Ramos (cell line): ENCODE data around the gene ATOH8.

Source experiments
- in situ Hi-C: fragments of 300-500 bp; cut with MboI; formaldehyde crosslinking; loops from one replicate; pipeline ENCODE4 v1.14.3; 2022; ENCODE audit warnings: low sequenced_read_pairs; ENCODE audit not compliant: unreplicated experiment

Gene ATOH8

GRCh38 chr2:85750587-85751575, 2.9 kb upstream of the ATOH8 start:
- in situ Hi-C loops: no loop called here

DNA sequence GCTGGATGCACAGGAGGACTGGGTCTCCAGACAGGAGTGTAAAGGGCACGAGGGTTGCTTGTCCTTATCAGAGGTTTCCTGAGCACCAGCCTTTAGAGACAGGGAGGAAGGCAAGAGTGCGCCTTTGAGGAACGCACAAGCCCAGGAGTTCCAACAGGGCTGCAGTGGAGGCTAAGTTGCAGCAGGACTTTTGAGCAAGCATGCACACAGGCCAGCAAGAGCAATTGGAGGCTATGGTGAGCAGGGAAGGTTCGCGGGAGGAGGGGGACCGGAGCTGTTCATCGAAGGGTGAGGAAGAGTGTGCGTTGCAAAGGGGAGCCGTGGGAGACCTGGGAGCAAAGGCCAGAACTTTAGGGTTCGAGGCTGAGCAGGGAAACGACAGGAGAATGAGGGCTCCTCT, 2.2 kb upstream of the ATOH8 start:
- in situ Hi-C loops: no loop called here

DNA sequence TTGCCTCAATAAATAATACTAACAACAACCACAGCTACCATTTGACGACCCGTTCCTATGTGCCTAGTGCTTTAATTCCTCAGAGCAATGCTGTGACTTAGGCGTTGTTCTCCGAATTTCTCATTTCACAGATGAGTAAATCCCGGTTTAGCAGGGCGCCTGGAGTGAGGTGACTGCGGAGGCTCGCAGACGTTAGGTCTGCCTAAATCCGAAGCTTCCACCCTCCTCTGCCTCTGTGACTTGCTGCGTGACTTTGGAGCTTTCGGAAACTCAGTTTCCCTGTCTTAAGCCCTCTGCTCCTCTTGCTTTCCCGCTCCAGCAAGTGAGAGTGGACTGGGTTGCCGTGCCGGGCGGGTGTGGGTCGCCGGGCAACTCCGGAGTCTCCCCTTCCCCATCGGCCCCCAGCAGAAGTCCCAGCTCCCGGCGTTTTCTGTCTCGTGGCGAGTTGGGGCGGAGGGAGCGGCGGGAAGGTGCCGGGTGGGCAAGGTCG, 711 bp upstream of the ATOH8 start:
- in situ Hi-C loops: no loop called here

- in situ Hi-C loops: no loop called here
These were observed 713 bp downstream of the ATOH8 start for GRCh38 chr2:85754313-85755095.

DNA sequence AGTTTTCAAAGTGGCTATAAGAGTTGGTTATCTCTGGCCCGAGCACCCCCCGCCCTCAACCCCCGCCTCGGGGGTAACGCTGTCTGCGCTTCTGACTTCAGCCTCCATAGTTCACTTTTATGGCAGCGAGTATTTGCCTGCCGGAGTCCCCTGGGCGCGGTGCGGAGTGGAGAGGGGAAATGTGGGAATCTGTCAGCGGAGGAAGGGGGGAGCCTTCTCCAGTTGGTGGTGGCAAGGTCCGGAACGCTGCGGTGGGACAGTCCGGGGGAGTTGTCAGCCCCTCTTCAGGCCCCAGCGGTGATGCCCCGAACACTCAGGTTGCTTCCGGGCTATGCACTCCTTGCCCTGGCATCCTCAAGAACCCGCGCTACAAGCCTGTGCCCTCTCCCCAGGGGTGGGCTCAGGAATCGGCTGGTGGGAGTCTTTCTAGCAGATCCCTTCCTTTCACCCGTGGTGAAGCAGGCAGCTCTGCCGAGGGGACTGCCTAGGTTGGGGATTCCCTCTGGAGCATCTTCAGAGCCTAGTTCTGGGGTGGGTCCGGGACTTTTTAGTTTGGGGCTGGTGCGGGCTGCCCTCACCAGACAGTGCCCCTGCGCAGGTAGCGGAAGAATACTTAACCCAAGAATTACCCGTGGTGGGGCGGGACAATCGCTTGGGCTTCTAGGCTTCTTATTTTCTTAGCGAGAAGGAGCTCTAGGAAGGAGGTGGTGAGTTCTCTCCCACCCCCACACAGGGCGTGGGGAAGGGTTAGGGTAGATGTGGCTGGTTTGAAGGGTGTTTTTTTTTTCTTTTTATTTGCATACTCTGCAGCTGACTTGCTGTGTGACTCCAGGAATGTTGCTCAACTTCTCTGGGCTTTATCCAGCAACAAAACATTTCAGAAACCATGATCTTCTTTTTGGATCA, 1.6 kb downstream of the ATOH8 start:
- in situ Hi-C loops: no loop called here

- in situ Hi-C loops: no loop called here
These were observed 2.4 kb downstream of the ATOH8 start for GRCh38 chr2:85756195-85756594.

- in situ Hi-C loops: no loop called here
These were observed 3.1 kb downstream of the ATOH8 start for GRCh38 chr2:85756822-85757435.

GRCh38 chr2:85757860-85758259, 4.1 kb downstream of the ATOH8 start:
- in situ Hi-C loops: no loop called here

DNA sequence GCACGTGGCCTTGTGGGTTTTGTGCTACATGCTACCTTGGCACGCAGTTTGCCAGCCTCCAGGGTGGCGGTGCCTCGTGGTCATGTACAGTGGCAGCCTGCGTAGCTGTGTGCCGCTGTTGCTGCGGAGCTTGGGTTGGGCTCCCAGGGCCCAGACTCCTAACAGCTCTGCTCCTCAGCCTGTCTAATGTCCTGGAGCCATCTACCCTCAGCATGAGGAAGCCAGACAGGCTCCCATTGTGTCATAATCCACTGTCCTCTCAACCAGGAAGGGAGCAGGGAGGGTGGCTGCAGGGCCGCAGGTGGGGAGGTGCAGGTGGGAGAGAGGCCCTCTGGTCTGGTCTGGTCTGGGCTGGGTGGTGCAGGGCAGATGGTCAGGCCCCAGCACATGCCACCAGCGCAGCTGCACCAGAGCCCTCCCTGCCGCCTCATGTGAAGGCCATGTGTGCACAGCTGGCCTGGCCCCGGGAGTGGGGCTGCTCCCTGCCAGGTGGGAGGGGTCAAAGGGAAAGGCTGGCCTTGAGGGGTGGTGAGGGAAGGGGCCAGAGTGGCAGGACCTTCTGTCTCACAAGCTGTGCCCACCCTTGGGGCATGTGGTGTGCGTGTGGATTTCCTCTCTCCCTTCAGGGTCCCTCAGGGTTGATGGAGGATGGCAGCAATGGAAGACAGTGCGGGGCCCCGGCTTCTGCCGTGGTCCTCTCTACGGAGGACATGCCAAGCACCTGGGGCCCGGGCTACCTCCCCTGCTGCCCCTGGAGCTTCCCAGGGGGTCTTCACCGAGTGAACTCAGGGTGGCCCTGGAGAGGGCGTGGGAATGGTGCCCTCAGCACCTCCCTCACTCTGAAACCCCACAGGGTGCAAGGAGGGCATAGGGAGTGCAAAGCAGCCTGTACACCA, 4.8 kb downstream of the ATOH8 start:
- in situ Hi-C loops: no loop called here

- in situ Hi-C loops: no loop called here
These were observed 5.4 kb downstream of the ATOH8 start for GRCh38 chr2:85759257-85759613.

DNA sequence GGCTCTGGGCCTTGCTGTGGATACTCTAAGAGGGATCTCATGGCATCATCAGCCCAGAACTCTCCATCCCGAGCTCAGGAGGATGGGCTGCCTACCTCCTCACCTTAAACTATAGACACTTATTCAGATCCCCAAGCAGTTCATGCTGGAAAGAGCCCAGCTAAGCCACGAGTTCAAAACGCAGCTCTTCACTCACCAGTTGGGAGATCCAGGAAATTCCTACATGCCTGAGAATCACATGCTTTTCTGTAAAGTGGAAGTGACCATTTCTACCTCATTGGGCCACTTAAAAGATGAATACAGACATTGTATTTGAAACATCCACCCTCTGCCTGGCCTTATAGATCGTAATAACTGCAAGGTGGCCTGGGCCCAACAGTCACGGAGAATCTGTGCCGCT, 6.6 kb downstream of the ATOH8 start:
- in situ Hi-C loops: no loop called here

DNA sequence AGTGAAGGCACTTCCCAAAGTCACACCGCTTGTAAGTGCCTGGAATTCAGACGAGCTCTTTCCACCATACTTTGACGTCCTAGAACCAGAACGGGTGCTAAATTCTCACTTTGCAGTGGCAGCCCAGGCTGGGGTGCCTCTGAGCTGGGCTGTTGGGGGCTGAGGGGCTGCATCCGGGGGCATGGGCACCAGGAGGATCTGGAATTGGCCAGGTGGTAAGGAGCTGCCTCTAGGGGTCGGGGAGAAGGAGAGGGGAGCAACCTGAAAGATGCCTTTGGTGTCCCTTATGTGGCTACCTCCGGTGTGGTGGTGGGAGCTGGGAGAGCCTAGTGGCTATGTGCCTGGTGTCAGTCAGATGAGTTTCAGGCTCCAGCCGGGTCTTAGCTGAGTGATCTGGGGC, 7.1 kb downstream of the ATOH8 start:
- in situ Hi-C loops: no loop called here

- in situ Hi-C loops: no loop called here
These were observed 7.7 kb downstream of the ATOH8 start for GRCh38 chr2:85761512-85761944.

- in situ Hi-C loops: no loop called here
These were observed 8.2 kb downstream of the ATOH8 start for GRCh38 chr2:85761946-85762345.

- in situ Hi-C loops: no loop called here
These were observed 9.3 kb downstream of the ATOH8 start for GRCh38 chr2:85763132-85763531.

DNA sequence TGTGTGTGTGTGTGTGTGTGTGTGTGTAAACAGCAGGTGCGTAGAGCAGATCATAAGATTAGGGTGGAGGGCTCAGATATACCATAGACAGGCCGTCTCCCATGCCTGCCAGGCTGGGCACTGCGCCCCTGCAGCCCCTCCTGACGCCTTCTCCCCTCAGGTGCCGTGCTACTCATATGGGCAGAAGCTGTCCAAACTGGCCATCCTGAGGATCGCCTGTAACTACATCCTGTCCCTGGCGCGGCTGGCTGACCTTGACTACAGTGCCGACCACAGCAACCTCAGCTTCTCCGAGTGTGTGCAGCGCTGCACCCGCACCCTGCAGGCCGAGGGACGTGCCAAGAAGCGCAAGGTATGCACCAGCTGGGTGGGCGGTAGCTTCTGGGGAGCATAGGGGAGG, 10.0 kb downstream of the ATOH8 start:
- in situ Hi-C loops: no loop called here

- in situ Hi-C loops: no loop called here
These were observed 11.4 kb downstream of the ATOH8 start for GRCh38 chr2:85765081-85765731.

GRCh38 chr2:85766229-85766628, 12.4 kb downstream of the ATOH8 start:
- in situ Hi-C loops: no loop called here
